GM18520 (cell line): Measurements from ENCODE around the gene NFATC3.
A peak's percentile ranks its signal among the peaks of the same experiment; 100 is the strongest.

ENCODE experiments used
- ATAC-seq: cut with Tn5 transposase; IDR thresholded peaks from one replicate; pipeline ENCODE4 v1.9.1; 2021; ENCODE audit not compliant: unreplicated experiment

The NFATC3 gene

GRCh38 chr16:68085259-68086071 is at the start of gene NFATC3:
NFATC3 (plus strand) TSS chr16:68085370; CDS start chr16:68085682, 312 bp downstream.
- peak; percentile 34 for ATAC-seq

- ATAC-seq, result no peak
Measured at GRCh38 chr16:68037841-68038597, 47.2 kb upstream of the NFATC3 start.

- ATAC-seq, result peak; percentile 82
Measured at GRCh38 chr16:68040506-68041288, 44.5 kb upstream of the NFATC3 start.

DNA sequence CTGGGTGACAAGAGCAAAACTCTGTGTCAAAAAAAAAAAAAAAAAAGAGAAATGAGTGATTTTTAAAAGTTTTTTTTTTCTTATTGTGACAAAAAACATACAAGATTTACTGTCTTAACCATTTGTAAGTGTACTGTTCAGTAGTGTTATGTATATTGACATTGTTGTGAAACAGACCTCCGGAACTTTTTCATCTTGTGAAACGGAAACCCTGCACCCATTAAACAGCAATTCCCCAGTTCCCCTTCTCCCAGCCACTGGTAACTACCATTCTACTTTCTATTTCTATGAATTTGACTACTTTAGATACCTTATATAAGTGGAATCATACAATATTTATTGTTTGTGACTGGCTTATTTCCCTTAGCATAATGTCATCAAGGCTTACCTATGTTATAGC is 43.4 kb upstream of the NFATC3 start:
- ATAC-seq, result no peak

DNA sequence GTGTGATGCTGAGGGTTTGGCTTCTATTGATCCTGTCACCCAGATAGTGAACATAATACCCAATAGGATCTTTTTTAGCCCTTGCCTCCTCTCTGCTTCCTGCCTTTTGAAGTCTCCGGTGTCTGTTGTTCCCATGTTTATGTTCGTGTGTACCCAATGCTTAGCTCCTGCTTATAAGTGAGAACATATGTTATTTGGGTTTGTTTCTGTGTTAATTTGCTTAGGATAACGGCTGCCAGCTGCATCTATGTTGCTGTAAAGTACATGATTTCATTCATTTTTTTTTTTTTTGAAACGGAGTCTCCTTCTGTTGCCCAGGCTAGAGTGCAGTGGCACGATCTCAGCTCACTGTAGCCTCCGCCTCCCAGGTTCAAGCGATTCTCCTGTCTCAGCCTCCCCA is 39.1 kb upstream of the NFATC3 start:
- ATAC-seq, result no peak

DNA sequence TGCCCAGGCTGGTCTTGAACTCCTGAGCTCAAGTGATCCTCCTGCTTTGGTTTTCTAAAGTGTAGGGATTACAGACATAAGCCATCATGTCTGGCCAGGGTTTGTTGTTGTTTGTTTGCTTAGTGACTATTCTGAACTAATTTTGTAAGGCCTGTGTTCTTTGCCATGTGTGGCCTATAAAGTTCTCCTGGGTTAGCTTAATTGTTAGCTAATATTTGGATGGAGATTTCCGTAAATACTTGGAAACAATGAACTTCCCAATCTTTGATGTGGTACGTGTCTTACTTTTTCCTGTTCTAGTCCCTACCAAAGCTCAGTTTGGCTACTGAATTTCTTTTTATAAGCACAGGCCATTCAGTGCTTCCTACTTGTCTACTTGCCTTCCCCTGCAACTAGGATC is 37.2 kb upstream of the NFATC3 start:
- no peak for ATAC-seq

GRCh38 chr16:68049449-68049848 is 35.7 kb upstream of the NFATC3 start:
- ATAC-seq, result no peak

- no peak for ATAC-seq
Measured at GRCh38 chr16:68055395-68055794, 29.8 kb upstream of the NFATC3 start.

DNA sequence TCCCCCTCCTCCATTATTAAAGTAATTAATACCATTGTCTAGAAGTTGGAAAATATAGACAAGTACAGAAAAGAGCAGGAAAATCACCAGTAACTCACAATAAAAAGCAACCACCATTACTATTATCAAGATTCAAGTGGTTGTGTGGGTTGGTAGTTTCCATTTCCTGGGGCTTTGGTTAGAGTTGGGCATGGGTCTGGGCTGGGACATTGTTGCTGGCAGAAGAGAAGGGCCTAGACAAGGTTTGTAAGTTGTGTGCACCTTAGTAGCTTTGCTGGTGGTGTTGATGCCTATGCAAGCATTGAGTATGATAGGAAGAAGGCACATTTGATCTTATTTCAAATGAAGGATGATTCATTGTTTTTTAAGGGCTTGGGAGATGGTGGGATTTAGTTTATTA is 25.4 kb upstream of the NFATC3 start:
- ATAC-seq, result no peak

DNA sequence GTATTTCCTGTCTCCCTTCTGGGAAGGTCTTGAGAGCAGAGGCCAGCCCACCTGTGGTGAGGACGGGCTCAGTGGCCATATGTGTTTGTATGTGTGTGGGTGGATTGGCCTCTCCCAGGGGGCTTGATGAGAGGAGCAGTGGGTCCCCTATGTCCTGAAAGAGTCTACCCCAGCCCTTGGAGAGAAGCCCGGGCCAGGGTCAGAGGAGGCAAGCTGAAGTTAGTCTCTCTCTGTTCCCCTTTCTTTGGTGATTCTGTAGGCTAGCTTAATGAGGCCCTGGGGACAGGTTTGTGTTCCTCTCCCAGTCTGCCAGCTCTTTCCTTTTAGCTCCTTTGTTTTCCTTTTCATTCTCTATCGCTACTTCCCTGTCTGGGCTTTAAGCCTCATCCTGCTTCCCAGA is 23.8 kb upstream of the NFATC3 start:
- ATAC-seq, result no peak

DNA sequence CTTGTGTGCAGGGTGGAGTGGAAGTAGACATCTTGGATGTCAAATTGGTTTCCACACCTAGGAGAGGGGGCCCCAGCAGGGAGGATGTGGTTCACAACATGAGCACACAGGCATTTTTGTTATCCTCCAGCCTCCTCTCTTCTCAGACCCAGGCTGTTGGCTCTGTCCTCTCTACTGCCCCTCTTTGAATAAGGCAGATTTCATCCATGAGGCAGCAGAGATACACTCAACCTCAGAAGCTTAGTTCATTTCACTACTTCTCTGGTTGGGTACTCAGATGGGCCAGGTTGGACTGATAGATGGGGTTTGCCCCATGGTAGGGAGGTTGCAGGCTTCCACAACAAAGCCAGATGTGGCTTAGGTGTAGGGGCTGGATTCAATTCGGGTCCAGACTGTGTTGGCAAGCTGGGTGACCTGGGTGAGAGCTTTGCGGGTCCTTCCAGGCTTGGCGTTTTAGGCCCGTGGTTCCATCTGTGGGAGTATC is 22.2 kb upstream of the NFATC3 start:
- ATAC-seq, result no peak

- no peak for ATAC-seq
Measured at GRCh38 chr16:68064791-68065365, 20.3 kb upstream of the NFATC3 start.

DNA sequence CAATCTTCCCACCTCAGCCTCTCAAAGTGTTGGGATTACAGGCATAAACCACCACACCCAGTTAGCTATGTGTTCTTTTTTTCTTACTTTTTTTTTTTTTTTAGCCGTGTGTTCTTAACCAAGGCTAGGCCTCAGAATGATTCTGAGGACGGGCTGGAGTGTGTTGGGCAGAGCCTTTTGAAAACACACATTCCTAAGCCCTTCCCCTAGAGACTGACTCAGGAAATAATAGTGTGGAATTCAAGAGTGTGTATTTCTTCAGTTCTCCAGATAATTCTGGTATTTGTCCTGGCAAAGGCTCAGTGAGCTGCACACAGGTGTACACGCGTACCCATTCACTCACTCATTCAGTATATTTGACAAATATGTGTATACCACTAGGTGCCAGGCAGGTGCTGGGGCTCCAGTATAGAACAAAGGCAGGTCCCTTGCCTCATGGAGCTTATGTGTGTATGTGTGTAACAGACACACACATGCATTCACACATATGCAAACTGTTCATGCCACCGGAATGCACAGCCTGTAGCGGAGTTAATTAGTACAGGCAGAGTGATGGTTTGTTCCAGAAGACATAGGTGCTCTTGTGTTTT is 19.4 kb upstream of the NFATC3 start:
- no peak for ATAC-seq

- ATAC-seq, result no peak
Measured at GRCh38 chr16:68066763-68067162, 18.4 kb upstream of the NFATC3 start.

- ATAC-seq, result no peak
Measured at GRCh38 chr16:68068926-68069325, 16.2 kb upstream of the NFATC3 start.

DNA sequence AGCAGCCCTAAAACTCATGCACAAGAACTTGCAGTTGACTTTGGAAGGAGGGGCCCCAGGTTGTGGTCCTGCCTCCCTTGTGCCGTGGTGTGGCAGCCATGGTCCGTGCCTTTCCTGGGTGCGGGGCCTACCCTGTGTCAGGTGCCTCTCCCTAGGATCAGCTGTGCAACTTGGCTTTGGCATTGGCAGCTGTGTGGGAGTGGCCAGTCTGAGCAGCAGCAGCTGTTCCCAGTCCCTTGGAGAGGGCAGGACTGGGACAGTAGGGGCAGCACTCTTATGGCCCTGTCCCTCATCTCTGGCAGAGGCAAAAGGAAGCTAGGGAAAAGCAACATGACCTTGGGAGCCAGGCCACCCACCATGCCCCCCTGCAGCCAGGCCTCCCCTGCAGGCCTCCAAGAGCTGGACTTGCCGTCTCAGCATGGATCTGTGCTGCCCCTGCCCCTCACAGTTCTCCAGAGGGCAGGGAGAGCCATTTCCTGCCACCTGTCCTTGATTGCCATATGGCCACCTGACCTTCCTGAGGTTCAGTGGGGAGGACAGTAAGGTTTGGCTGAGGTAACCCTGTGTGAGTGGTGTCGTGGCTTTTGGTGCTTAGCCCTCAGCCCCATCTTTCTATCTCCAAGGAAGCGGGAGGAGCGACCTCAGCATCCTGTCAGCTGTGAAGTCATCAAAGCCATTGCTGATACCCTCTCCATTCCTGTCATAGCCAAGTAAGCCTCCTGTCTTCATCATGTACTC is 15.5 kb upstream of the NFATC3 start:
- ATAC-seq, result no peak

DNA sequence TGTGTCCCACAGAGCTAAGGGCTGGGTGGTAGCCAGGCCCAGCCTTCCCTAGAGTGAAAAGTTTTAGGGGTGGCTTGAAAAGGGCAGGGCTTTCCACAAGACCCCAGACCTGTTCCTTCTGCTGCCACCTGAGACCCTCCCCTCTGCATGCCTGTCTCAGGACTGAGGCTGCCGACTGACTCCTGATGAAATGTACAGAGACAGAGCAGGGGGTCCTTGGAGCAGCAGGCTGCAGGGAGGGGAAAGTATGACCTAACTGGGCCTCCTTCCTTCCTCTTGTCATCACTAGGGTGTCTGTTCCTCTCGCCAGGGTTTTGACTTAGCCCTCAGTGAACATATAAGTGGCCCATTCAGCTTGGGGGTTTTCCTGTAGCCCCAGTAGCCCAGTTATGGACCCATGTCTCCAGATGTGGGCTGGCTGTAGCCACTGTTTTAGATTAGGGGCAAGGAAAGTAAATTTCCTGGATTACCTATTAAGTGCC is 14.9 kb upstream of the NFATC3 start:
- no peak for ATAC-seq

- ATAC-seq, result no peak
Measured at GRCh38 chr16:68070806-68071517, 14.2 kb upstream of the NFATC3 start.

DNA sequence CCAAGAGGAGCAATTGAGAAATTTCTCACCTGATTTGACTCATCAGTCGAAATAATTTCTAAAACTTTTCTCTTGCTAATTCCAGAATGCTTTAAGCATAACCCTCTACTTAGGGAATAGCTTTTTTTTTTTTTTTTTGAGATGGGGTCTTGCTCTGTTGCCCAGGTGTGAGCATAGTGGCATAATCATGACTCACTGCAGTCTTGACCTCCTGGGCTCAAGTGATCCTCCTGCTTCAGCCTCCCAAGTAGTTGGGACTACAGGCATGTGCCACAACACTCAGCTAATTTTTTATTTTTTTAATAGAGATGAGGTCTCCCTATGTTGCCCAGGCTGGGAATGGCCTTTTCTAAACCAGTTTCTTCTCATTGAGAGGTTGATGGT is 13.7 kb upstream of the NFATC3 start:
- no peak for ATAC-seq
